Measurements from ENCODE around the gene KBTBD4. TPM values are rescaled to one million over a fixed set of nuclear protein-coding genes. Genes with fewer than 3 reads are reported as not detected.

KBTBD4 gene
- total RNA-seq, 1 donor from 2014 or later, result 12.1 TPM

GRCh38 chr11:47595967-47596366 lies 17.2 kb upstream of the KBTBD4 start:
- Mint-ChIP-seq H3K27me3 (ENCODE audit: unreplicated experiment) (peaks cover 18% of the 10 kb centered on the region), H3K36me3 (ENCODE audit: low read depth, unreplicated experiment) (peaks cover 5% of the 10 kb centered on the region), H3K4me3 (ENCODE audit: unreplicated experiment) (peak overlapping the region; percentile 28), H3K4me1 (ENCODE audit: unreplicated experiment) (peaks cover 34% of the 10 kb centered on the region), H3K27ac (ENCODE audit: unreplicated experiment) (no peak overlapping the region), H3K9me3 (ENCODE audit: unreplicated experiment) (no peaks in the 10 kb centered on the region)
- TF ChIP-seq CTCF (IDR thresholded peaks at IDR 0.05; ENCODE audit: unreplicated experiment), result no peak
- DNase-seq (ENCODE audit: low spot score), result no peak

- peaks cover 18% of the 10 kb centered on the region for H3K27me3 Mint-ChIP-seq (ENCODE audit: unreplicated experiment)
- H3K9me3 Mint-ChIP-seq (ENCODE audit: unreplicated experiment), result no peaks in the 10 kb centered on the region
- no peak overlapping the region for H3K27ac Mint-ChIP-seq (ENCODE audit: unreplicated experiment)
- no peak for TF ChIP-seq CTCF (IDR thresholded peaks at IDR 0.05; ENCODE audit: unreplicated experiment)
- DNase-seq (ENCODE audit: low spot score), result no peak
- H3K36me3 Mint-ChIP-seq (ENCODE audit: low read depth, unreplicated experiment), result peaks cover 7% of the 10 kb centered on the region
- H3K4me3 Mint-ChIP-seq (ENCODE audit: unreplicated experiment), result peak overlapping the region; percentile 53
- peaks cover 37% of the 10 kb centered on the region for H3K4me1 Mint-ChIP-seq (ENCODE audit: unreplicated experiment)
Measured at GRCh38 chr11:47595029-47595428, 16.3 kb upstream of the KBTBD4 start.

- Mint-ChIP-seq H3K9me3 (ENCODE audit: unreplicated experiment) (no peaks in the 10 kb centered on the region), H3K36me3 (ENCODE audit: low read depth, unreplicated experiment) (peaks cover 6% of the 10 kb centered on the region), H3K27ac (ENCODE audit: unreplicated experiment) (peak within 1 kb of the TSS; percentile 65), H3K27me3 (ENCODE audit: unreplicated experiment) (peaks cover 18% of the 10 kb centered on the region), H3K4me1 (ENCODE audit: unreplicated experiment) (peaks cover 35% of the 10 kb centered on the region), H3K4me3 (ENCODE audit: unreplicated experiment) (peak within 1 kb of the TSS; percentile 88)
- no peak for TF ChIP-seq CTCF (IDR thresholded peaks at IDR 0.05; ENCODE audit: unreplicated experiment)
- peak; percentile 34 for DNase-seq (ENCODE audit: low spot score)
Measured at GRCh38 chr11:47593934-47594855, 15.4 kb upstream of the KBTBD4 start, which contains the start of gene C1QTNF4. Gene C1QTNF4, minus strand, starts transcription at chr11:47594411. Its CDS starts 3,601 bp downstream, at chr11:47590810.

GRCh38 chr11:47593492-47593933 lies 14.7 kb upstream of the KBTBD4 start:
- Mint-ChIP-seq H3K27ac (ENCODE audit: unreplicated experiment) (peak overlapping the region; percentile 64), H3K4me1 (ENCODE audit: unreplicated experiment) (peaks cover 31% of the 10 kb centered on the region), H3K4me3 (ENCODE audit: unreplicated experiment) (peak overlapping the region; percentile 88), H3K9me3 (ENCODE audit: unreplicated experiment) (no peaks in the 10 kb centered on the region), H3K27me3 (ENCODE audit: unreplicated experiment) (peaks cover 22% of the 10 kb centered on the region), H3K36me3 (ENCODE audit: low read depth, unreplicated experiment) (peaks cover 11% of the 10 kb centered on the region)
- DNase-seq (ENCODE audit: low spot score), result no peak
- TF ChIP-seq CTCF (IDR thresholded peaks at IDR 0.05; ENCODE audit: unreplicated experiment), result no peak

GRCh38 chr11:47592970-47593369 lies 14.2 kb upstream of the KBTBD4 start:
- Mint-ChIP-seq H3K9me3 (ENCODE audit: unreplicated experiment) (no peaks in the 10 kb centered on the region), H3K36me3 (ENCODE audit: low read depth, unreplicated experiment) (peaks cover 13% of the 10 kb centered on the region), H3K27ac (ENCODE audit: unreplicated experiment) (peak overlapping the region; percentile 95), H3K27me3 (ENCODE audit: unreplicated experiment) (peaks cover 22% of the 10 kb centered on the region), H3K4me3 (ENCODE audit: unreplicated experiment) (peak overlapping the region; percentile 88), H3K4me1 (ENCODE audit: unreplicated experiment) (peaks cover 31% of the 10 kb centered on the region)
- TF ChIP-seq CTCF (IDR thresholded peaks at IDR 0.05; ENCODE audit: unreplicated experiment), result no peak
- no peak for DNase-seq (ENCODE audit: low spot score)

All from endothelial cell (in vitro differentiated cells).